ENCODE data around the gene KRTAP9-9.
"Not testable (repeated sequence)": the region's sequence is repeated elsewhere in the genome, so short reads cannot be mapped to it uniquely, and the experiment has no call there.

The KRTAP9-9 gene

DNA sequence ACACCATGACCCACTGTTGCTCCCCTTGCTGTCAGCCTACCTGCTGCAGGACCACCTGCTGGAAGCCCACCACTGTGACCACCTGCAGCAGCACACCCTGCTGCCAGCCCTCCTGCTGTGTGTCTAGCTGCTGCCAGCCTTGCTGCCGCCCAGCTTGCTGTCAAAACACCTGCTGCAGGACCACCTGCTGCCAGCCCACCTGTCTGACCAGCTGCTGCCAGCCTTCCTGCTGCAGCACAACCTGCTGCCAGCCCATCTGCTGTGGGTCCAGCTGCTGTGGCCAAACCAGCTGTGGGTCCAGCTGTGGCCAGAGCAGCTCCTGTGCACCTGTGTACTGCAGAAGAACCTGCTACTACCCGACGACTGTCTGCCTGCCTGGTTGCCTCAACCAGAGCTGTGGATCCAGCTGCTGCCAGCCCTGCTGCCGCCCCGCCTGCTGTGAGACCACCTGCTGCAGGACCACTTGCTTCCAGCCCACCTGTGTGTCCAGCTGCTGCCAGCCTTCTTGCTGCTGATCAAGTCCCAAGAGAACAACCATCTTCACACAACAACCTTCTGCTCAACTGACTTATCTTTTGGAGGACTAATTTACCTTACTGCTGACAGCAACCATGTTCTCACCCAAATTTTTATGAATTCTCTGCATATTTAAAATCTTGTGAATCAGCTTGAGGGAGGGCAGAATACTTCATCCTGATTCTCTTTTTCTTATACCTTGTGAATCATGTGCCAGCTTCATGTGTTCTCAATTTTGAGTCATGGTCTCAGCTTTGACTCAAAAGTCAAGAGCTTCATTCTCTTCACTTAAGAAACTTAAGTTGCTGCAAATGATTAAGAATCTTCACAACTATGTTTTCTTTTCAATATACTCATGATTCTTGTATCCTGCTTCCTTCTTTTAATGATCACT is at the start of gene KRTAP9-9:
KRTAP9-9 (plus strand) TSS at position 4 of the 910 bp plus-strand sequence.
- DNase-seq = not testable (repeated sequence)

DNA sequence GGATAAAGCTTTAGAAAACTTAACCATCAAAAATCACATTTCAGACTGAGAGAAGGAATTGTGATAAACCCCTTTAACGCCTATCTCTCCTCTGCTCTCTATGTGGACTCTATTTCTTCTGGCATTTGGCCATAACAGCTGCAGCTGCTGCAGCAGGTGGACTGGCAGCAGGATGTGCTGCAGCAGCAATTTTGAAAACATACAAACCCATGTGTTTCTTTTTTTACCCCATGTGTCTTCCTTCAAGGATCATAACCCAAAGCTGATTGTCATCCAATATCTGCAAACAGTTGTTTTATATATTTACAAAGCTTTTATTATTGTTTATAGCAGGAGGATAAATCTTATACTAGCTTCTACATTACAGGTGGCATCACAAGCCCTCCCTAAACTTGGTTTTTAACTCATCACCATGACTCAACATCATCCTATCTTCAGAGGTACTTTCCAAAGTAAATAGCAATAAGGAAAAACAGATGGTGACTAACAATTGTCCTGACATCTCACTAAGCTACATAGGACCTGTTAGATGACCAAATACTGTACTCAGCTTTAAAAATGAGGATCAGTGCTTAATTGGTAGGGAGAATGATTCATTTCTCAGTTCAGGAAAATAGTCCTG is 43.2 kb upstream of the KRTAP9-9 start:
- DNase-seq = no peak

DNA sequence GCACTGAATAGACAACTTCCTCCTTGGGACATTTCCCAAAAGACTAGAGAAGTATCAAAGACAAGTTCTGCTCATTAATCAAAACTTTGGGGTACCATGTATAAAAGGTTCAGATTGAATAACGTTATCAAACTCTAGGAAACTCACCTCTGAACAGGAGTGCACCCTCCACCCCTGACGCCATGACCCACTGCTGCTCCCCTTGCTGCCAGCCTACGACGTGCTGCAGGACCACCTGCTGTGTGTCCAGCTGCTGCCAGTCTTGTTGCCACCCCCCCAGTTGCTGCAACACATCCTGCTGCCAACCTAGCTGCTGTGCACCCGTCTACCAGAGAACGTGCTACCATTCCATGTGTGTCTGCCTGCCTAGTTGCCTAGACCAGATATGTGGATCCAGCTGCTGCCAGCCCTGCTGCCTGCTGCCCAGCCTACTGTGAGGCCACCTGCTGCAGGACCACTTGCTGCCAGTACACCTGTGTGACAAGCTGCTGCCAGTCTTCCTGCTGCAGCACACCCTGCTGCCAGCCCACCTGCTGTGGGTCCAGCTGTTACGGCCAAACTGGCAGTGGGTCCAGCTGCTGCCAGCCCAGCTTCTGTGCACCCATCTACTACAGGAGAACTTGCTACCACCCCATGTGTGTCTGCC is 42.5 kb upstream of the KRTAP9-9 start:
- DNase-seq = no peak

DNA sequence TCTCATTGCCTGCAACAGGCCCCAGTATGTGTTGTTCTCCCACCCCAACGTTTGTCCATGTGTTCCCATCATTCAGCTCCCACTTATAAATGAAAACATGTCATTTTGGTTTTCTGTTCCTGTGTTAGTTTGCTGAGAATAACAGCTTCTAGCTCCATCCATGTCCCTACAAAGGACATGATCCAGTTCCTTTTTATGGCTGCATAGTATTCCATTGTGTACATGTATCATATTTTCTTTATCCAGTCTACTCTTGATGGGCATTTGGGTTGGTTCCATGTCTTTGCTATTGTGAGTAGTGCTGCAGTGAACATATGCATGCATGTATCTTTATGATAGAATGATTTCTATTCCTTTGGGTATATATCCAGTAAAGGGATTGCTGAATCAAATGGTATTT is 39.5 kb upstream of the KRTAP9-9 start:
- DNase-seq = no peak

DNA sequence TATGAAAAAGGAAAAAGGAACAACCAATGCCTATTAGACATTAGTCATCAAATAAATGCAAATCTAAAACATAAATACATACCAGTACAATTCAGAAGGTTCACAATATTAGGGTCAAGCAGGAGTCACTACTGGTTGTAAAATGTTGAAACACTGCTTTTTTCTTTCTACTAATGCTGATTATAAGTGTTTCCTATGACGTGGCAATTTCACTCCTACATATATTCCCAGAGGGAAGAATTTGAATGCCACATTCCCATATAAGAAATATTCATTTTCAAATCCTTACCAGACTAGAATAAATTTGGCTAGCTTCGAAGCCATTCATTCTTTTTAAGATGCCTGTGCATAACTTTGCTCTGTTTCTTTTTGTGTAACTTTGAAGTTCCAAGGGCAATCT is 31.4 kb upstream of the KRTAP9-9 start:
- DNase-seq = no peak

DNA sequence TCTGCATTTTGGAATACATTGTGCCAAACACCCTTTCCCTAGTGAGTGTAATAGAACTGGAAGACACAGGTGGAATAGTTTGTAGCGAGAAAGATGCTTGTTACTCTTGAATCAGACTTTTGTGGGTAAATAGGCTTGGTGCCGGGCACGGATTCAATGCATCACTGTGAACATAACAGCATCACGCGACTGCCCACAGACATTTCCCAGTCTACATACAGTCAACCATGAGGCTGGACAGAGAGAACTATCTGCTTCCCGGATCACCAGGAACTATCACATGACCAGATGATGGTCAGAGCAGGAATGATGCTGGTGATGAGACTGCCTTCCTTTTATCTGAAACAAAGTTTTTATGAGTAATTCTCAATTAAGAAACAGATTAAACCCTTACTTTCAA is 29.1 kb upstream of the KRTAP9-9 start:
- DNase-seq = no peak

- not testable (repeated sequence) for DNase-seq
Measured at GRCh38 chr17:41226598-41227095, 28.5 kb upstream of the KRTAP9-9 start, which contains the start of gene KRTAP9-2. TSS of gene KRTAP9-2 (plus strand) at chr17:41226648. CDS start at chr17:41226655, 7 bp downstream.

DNA sequence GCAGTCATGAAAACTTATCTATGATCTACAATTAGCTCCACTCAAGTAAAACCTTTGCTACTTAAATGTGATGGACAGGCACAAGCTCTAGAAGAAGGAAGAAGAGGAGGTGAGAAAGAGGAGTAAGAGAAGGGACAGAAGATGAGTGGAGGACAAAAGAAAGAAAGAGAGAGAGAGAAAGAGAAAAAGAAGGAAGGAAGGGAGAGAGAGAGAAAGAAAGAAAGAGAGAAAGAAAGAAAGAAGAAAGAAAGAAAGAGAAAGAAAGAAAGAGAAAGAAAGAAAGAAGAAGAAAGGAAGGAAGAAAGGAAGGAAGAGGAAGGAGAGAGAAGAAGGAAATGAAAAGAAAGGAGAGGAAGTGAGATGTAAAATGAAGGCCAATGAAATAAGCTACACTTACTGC is 25.1 kb upstream of the KRTAP9-9 start:
- no peak for DNase-seq

DNA sequence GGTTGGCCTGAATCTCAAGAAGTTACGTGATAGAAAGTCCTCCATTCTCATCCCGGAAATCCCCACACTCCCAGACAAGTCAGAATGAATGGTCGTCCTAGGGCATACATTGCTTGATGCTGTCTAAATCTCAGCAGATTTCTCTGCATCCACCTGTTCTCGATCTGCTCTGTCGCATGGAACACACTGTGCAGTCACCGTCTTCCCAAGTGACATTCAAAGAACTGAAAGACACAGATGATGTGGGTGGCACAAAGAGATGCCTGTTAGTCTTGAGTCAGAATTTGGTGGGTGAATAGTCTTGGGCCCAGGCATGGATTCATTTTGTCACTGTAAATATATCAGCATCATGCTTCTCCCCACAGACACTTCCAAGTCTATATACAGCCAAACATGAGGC is 23.5 kb upstream of the KRTAP9-9 start:
- DNase-seq = no peak

DNA sequence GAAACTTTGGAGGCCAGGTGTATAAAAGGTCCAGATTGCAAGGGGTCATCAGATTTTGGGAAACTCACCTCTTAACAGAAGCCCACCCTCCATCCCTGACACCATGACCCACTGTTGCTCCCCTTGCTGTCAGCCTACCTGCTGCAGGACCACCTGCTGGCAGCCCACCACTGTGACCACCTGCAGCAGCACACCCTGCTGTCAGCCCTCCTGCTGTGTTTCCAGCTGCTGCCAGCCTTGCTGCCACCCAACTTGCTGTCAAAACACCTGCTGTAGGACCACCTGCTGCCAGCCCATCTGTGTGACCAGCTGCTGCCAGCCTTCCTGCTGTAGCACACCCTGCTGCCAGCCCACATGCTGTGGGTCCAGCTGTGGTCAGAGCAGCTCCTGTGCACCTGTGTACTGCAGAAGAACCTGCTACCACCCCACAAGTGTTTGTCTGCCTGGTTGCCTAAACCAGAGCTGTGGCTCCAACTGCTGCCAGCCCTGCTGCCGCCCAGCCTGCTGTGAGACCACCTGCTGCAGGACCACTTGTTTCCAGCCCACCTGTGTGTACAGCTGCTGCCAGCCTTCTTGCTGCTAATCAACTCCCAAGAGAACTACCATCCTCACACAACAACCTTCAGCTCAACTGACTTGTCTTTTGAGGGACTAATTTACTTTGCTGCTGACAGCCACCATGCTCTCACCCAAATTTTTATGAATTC is 22.6 kb upstream of the KRTAP9-9 start, which contains the start of gene KRTAP9-3:
KRTAP9-3 (plus strand) TSS at position 51 of the 707 bp plus-strand sequence; CDS start at position 104, 53 bp downstream.
- DNase-seq = not testable (repeated sequence)

DNA sequence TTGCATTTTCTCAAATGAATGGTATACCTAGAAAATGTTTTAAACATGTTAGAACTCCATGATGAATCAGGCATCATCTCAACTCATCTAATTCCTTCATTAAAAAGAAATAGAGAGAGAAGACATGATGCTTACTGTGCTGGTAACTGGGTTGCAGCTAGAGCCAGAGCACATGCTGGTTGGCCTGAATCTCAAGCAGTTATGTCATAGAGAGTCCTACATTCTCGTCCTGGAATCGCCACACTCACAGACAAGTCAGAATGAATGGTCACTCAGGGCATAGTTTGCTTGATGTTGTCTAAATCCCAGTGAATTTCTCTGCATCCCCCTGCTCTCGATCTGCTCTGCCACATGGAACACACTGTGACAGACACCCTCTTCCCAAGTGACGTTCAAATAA is 18.1 kb upstream of the KRTAP9-9 start:
- not testable (repeated sequence) for DNase-seq

DNA sequence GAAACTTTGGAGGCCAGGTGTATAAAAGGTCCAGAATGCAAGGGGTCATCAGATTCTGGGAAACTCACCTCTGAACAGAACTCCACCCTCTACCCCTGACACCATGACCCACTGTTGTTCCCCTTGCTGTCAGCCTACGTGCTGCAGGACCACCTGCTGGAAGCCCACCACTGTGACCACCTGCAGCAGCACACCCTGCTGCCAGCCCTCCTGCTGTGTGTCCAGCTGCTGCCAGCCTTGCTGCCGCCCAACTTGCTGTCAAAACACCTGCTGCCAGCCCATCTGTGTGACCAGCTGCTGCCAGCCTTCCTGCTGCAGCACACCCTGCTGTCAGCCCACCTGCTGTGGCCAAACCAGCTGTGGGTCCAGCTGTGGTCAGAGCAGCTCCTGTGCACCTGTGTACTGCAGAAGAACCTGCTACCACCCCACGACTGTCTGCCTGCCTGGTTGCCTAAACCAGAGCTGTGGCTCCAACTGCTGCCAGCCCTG is 17.2 kb upstream of the KRTAP9-9 start, which contains the start of gene KRTAP9-8:
KRTAP9-8 (plus strand) TSS at position 51 of the 489 bp plus-strand sequence; CDS start at position 104, 53 bp downstream.
- DNase-seq = not testable (repeated sequence)

DNA sequence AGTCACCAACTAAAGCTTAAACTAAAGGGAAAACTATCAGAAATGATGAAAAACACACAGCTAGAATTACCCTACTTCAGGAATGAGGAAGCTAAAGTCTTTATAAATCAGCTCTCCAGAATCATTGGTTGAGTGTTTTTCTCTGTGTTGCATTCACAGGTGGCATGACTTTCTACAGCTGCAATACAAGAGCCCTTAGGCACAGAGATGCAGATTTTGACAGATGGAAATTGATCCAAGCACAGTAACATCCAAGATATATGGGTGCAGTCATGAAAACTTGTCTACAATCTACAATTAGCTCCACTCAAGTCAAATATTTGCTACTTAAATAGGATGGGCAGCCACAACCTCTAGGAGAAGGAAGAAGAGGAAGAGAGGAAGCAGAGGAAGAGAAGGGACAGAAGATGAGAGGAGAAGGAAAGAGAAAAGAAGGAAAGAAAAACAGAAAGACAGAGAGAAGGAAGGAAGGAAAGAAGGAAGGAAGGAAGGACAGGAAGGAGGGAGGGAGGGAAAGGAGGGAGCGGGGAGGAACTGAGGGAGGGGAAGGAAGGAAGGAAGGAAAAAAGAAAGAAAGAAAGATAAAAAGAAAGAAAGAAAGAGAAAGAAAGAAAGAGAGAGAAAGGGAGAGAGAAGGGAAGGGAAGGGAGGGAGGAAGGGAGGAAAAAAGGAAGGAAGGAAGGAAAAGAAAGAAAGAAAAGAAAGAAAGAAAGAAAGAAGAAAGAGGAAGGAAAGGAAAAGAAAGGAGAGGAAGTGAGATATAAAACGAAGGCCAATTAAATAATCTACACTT is 8.0 kb upstream of the KRTAP9-9 start:
- DNase-seq = not testable (repeated sequence)

DNA sequence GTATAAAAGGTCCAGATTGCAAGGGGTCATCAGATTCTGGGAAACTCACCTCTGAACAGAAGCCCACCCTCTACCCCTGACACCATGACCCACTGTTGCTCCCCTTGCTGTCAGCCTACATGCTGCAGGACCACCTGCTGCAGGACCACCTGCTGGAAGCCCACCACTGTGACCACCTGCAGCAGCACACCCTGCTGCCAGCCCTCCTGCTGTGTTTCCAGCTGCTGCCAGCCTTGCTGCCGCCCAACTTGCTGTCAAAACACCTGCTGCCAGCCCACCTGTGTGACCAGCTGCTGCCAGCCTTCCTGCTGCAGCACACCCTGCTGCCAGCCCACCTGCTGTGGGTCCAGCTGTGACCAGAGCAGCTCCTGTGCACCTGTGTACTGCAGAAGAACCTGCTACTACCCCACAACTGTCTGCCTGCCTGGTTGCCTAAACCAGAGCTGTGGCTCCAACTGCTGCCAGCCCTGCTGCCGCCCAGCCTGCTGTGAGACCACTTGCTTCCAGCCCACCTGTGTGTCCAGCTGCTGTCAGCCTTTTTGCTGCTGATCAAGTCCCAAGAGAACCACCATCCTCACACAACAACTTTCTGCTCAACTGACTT is 5.4 kb upstream of the KRTAP9-9 start, which contains the start of gene KRTAP9-4:
KRTAP9-4 (plus strand) TSS at position 51 of the 604 bp plus-strand sequence; CDS start at position 85, 34 bp downstream.
- DNase-seq = not testable (repeated sequence)

- no peak for DNase-seq
Measured at GRCh38 chr17:41251261-41251660, 3.9 kb upstream of the KRTAP9-9 start.

DNA sequence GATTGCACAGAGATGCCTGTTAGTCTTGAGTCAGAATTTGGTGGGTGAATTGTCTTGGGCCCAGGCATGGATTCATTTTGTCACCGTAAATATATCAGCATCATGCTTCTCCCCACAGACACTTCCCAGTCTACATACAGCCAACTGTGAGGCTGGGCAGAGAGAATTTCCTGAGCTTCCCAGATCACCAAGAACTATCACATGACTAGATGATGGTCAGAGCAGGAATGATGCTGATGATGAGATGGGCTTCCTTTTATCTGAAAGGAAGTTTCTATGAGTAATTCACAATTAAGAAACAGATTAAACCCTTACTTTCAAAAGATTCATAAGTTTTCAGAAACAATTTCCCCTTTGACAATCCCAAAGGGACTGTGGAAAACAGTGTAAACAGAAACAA is 323 bp upstream of the KRTAP9-9 start:
- no peak for DNase-seq

DNA sequence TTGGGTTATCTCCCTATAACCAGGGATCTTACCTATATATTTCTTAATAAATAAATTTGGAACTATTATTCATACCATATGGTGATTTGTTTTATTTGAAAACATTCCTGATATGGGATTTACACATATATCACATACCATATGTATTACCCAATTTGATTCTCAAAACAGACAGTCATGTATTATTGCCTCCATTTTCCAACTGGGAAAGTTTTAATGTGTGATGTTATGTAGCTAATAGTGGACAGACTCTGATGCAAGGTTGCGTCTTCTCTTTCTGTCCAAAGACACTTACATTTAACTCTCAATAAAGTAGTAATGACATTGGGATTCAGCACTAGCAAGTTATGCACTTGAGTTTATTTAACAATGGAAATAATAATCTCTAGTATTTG is 1.1 kb downstream of the KRTAP9-9 start:
- DNase-seq = no peak

DNA sequence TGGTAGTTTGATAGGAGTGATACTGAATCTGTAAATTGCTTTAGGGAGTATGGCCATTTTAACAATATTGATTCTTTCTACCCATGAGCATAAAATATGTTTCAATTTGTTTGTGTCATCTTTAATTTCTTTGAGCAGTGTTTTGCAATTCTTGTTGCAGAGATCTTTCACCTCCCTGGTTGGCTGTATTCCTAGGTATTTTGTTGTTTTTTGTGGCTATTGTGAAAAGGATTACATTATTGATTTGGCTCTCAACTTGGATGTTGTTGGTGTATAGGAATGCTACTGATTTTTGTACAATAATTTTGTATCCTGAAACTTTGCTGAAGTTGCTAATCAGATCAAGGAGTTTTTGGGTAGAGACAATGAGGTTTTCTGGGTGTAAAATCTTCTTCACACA is 3.2 kb downstream of the KRTAP9-9 start:
- DNase-seq = no peak

DNA sequence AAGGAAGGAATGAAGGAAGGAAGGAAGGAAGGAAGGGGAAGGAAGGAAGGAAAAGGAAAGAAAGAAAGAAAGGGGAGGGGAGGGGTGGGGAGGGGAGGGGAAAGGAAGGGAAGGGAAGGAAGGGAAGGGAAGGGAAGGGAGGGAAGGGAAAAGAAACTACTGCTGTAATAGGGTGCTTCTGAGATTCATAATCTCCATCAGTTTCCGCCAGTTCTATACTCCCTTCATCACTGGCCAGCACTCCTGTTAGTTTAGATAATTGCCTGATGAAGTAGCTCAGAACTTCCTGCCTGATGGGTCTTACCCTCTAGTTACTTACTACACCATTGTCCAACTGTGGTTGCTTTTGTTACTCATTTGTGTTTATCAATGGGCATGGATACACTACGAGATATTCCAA is 8.0 kb downstream of the KRTAP9-9 start:
- no peak for DNase-seq

DNA sequence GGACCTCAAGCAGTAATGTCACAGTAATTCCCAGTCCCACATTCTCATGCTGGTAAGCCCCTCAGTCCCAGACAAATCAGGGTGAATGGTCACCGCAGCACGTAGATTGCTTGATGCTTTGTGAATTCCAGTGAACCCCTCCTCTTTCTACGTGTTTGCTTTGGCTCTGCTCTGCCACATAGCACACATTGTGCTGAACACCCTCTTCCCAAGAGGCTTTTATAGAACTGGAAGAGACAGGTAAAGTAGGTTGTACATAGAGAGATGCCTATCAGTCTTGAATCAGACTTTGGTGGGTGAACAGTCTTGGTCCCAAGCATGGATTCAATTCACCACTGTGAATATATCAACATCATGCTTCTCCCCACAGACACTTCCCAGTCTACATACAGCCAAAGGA is 9.4 kb downstream of the KRTAP9-9 start:
- DNase-seq = no peak

GRCh38 chr17:41265078-41265477 is 9.9 kb downstream of the KRTAP9-9 start, which contains the start of gene KRTAP9-6:
TSS of gene KRTAP9-6 (plus strand) at chr17:41265378. CDS start at chr17:41265378, 0 bp downstream.
- DNase-seq = no peak
